Measurements from ENCODE around the gene ETV4.

GRCh38 chr17:43533699-43534098, 12.4 kb downstream of the ETV4 start:
- TF ChIP-seq CTCF (conservative IDR thresholded peaks at IDR 0.05; ENCODE audit: low read length) (no peak), EZH2phosphoT487 (IDR thresholded peaks at IDR 0.05; ENCODE audit: borderline replicate concordance) (no peak)
